HCT116 (cell line): ENCODE data around the gene PKIB. TPM values are rescaled to one million over a fixed set of nuclear protein-coding genes. Genes with fewer than 3 reads are reported as not detected.

Source experiments
- ATAC-seq: fragments of 200-7000 bp; cut with Tn5 transposase; 2 replicates; pipeline ENCODE4 v1.9.1; 2020; ENCODE audit warnings: mild to moderate bottlenecking, moderate library complexity
- BruUV-seq: library from RNA; stranded (reverse); fragments of 400-500 nt; replicated peaks from 2 replicates; lab custom pipeline; 2021; lab: Mats Ljungman, UMichigan
- CTCF ChIA-PET: fragments of 300-600 bp; sonication (Branson Sonifier 250); formaldehyde crosslinking; loops from one replicate; lab custom pipeline; 2021; ENCODE audit warnings: antibody characterized with exemption; lab: Charles Lee
- POLR2A ChIA-PET: fragments of 300-600, 350-600 bp; sonication (Branson Sonifier 250); formaldehyde crosslinking; loops from one replicate; lab custom pipeline; 2021; ENCODE audit warnings: antibody characterized with exemption; lab: Charles Lee
- RAD21 ChIA-PET, 2 experiments: fragments of 300-600 bp; sonication (Branson Sonifier 250); formaldehyde crosslinking; loops; one replicate each; lab custom pipeline; 2023; ENCODE audit warnings: low total read pairs in 2 of 2; ENCODE audit not compliant: uncharacterized antibody in 2 of 2, unreplicated experiment in 2 of 2, low non-redundant PET in 1 of 2; lab: Charles Lee
- DNase-seq: peaks from one replicate; pipeline ENCODE4 v3.0.0-alpha.2; 2010; ENCODE audit warnings: low read depth, low spot score
- H2AFZ ChIP-seq: fragments of 200-600 bp; shearing (Covaris generic), sonication (generic); 2 replicates; pipeline ENCODE4 v1.6.1; 2017; ENCODE audit warnings: low read depth, mixed run types, mixed read lengths, antibody characterized with exemption, low read length; ENCODE audit not compliant: poor library complexity, severe bottlenecking
- H3K27ac ChIP-seq: 2 replicates; pipeline ENCODE4 v1.5.1; 2012; ENCODE audit warnings: low read depth, low read length
- H3K27me3 ChIP-seq: fragments of 200-600 bp; sonication (generic); 2 replicates; pipeline ENCODE4 v1.6.1; 2016; ENCODE audit warnings: mixed run types, low read length, mixed read lengths; ENCODE audit not compliant: insufficient read depth
- H3K36me3 ChIP-seq, 2 experiments: fragments of 200-500 bp in 1 of 2; fragments of 200-600 bp in 1 of 2; sonication (Bioruptor generic) in 1 of 2; sonication (generic) in 1 of 2; 2 replicates each; pipeline versions ENCODE4 v1.5.1 to v1.6.1; 2014 to 2016; ENCODE audit warnings: low read length in 2 of 2, inconsistent platforms in 1 of 2, mixed read lengths in 1 of 2, mixed run types in 1 of 2; ENCODE audit not compliant: insufficient read depth in 2 of 2, control insufficient read depth in 1 of 2
- H3K4me1 ChIP-seq, 2 experiments: fragments of 200-600 bp in 1 of 2; sonication (generic) in 1 of 2; 2 replicates each; pipeline versions ENCODE4 v1.5.1 to v1.6.1; 2012 to 2017; ENCODE audit warnings: low read length in 2 of 2, inconsistent platforms in 1 of 2, mild to moderate bottlenecking in 1 of 2, mixed read lengths in 1 of 2, mixed run types in 1 of 2, moderate library complexity in 1 of 2; ENCODE audit not compliant: insufficient read depth in 2 of 2, control insufficient read depth in 1 of 2
- H3K4me2 ChIP-seq: fragments of 200-600 bp; sonication (generic); 2 replicates; pipeline ENCODE4 v1.6.1; 2017; ENCODE audit warnings: mixed run types, low read length, mixed read lengths
- H3K4me3 ChIP-seq, 2 experiments: fragments of 200-600 bp in 1 of 2; sonication (generic) in 1 of 2; replicated peaks in 1 of 2; 2 replicates each; pipeline ENCODE4 v1.5.1; 2011 to 2016; ENCODE audit warnings: low read length in 2 of 2, control low read depth in 1 of 2, low read depth in 1 of 2, mild to moderate bottlenecking in 1 of 2, mixed read lengths in 1 of 2, mixed run types in 1 of 2
- H3K79me2 ChIP-seq: fragments of 200-600 bp; sonication (generic); 2 replicates; pipeline ENCODE4 v1.6.1; 2017; ENCODE audit warnings: mild to moderate bottlenecking, mixed run types, low read length, moderate library complexity, mixed read lengths; ENCODE audit not compliant: insufficient read depth
- H3K9ac ChIP-seq: fragments of 200-600 bp; sonication (generic); 2 replicates; pipeline ENCODE4 v1.6.1; 2016; ENCODE audit warnings: low read length, mixed read lengths
- H3K9me2 ChIP-seq: fragments of 200-600 bp; sonication (generic), shearing (Covaris generic); 2 replicates; pipeline ENCODE4 v1.6.1; 2017; ENCODE audit warnings: mixed run types, mild to moderate bottlenecking, moderate library complexity; ENCODE audit not compliant: insufficient read depth
- H3K9me3 ChIP-seq, 2 experiments: fragments of 200-500 bp in 1 of 2; fragments of 200-600 bp in 1 of 2; sonication (Bioruptor generic) in 1 of 2; sonication (generic) in 1 of 2; 2 replicates each; pipeline ENCODE4 v1.6.1; 2014 to 2017; ENCODE audit warnings: low read length in 2 of 2, mixed read lengths in 2 of 2, inconsistent platforms in 1 of 2, low read depth in 1 of 2, mild to moderate bottlenecking in 1 of 2, mixed run types in 1 of 2, moderate library complexity in 1 of 2; ENCODE audit not compliant: control insufficient read depth in 1 of 2, insufficient read depth in 1 of 2
- H4K20me1 ChIP-seq: fragments of 200-600 bp; sonication (generic), shearing (Covaris generic); 2 replicates; pipeline ENCODE4 v1.6.1; 2017; ENCODE audit warnings: mixed run types, mild to moderate bottlenecking, moderate library complexity; ENCODE audit not compliant: insufficient read depth
- EGR1 ChIP-seq: IDR thresholded peaks from 2 replicates; pipeline ENCODE4 v1.6.1; 2012; ENCODE audit warnings: low read depth
- ELF1 ChIP-seq: IDR thresholded peaks from 2 replicates; pipeline ENCODE4 v1.6.1; 2012; ENCODE audit warnings: low read depth, borderline replicate concordance
- EZH2phosphoT487 ChIP-seq: fragments of 200-600 bp; IDR thresholded peaks from 2 replicates; pipeline ENCODE4 v1.6.1; 2018; ENCODE audit warnings: antibody characterized with exemption, borderline replicate concordance
- FOSL1 ChIP-seq: IDR thresholded peaks from 2 replicates; pipeline ENCODE4 v1.6.1; 2012; ENCODE audit warnings: low read depth
- JUND ChIP-seq: IDR thresholded peaks from 2 replicates; pipeline ENCODE4 v1.6.1; 2012
- POLR2AphosphoS5 ChIP-seq: IDR thresholded peaks from 2 replicates; pipeline ENCODE4 v1.6.1; 2011; ENCODE audit warnings: mild to moderate bottlenecking, low read depth, low read length, moderate library complexity
- RAD21 ChIP-seq: IDR thresholded peaks from 2 replicates; pipeline ENCODE4 v1.6.1; 2012; ENCODE audit warnings: low read depth, mild to moderate bottlenecking
- SIN3A ChIP-seq: IDR thresholded peaks from 2 replicates; pipeline ENCODE4 v1.6.1; 2012; ENCODE audit warnings: low read depth
- TCF7L2 ChIP-seq: IDR thresholded peaks from 2 replicates; pipeline ENCODE4 v1.7.0; 2011; ENCODE audit warnings: borderline replicate concordance, inconsistent platforms; ENCODE audit not compliant: insufficient read depth, insufficient read length; ENCODE audit errors: extremely low read depth
- YY1 ChIP-seq: IDR thresholded peaks from 2 replicates; pipeline ENCODE4 v1.6.1; 2011; ENCODE audit warnings: low read length, low read depth, moderate library complexity, mild to moderate bottlenecking; ENCODE audit not compliant: insufficient replicate concordance; ENCODE audit errors: extremely low read depth
- ZFX ChIP-seq: fragments of 450-650 bp; IDR thresholded peaks from 2 replicates; pipeline ENCODE4 v1.6.1; 2017
- intact Hi-C: fragments of 100-400 bp; cut with micrococcal nuclease; formaldehyde crosslinking; loops from 2 replicates; pipeline ENCODE4 v1.10.0; 2022
- total RNA-seq: library from RNA; stranded (reverse); gene quantifications from one replicate; pipeline ENCODE4 v1.2.1, GENCODE V29; 2021; ENCODE audit not compliant: unreplicated experiment
- TF ChIP-seq, protein P1 (sequence below), 3 experiments: fragments of 200-600 bp in 1 of 3; sonication (generic) in 1 of 3; IDR thresholded peaks in 2 of 3; conservative IDR thresholded peaks in 1 of 3; 2 replicates each; pipeline ENCODE4 v1.5.1; 2012 to 2017; ENCODE audit warnings: low read depth in 2 of 3, low read length in 2 of 3, antibody characterized with exemption in 1 of 3, borderline replicate concordance in 1 of 3, control low read depth in 1 of 3, mild to moderate bottlenecking in 1 of 3, mixed read lengths in 1 of 3, mixed run types in 1 of 3, moderate library complexity in 1 of 3; ENCODE audit not compliant: insufficient read depth in 1 of 3
- TF ChIP-seq, protein P2 (sequence below): IDR thresholded peaks from 2 replicates; pipeline ENCODE4 v1.6.1; 2012
- TF ChIP-seq, protein P3 (sequence below): IDR thresholded peaks from 2 replicates; pipeline ENCODE4 v1.6.1; 2012; ENCODE audit warnings: low read depth

Gene PKIB
- total RNA-seq, 1 experiment from 2014 or later = 24.0 TPM

DNA sequence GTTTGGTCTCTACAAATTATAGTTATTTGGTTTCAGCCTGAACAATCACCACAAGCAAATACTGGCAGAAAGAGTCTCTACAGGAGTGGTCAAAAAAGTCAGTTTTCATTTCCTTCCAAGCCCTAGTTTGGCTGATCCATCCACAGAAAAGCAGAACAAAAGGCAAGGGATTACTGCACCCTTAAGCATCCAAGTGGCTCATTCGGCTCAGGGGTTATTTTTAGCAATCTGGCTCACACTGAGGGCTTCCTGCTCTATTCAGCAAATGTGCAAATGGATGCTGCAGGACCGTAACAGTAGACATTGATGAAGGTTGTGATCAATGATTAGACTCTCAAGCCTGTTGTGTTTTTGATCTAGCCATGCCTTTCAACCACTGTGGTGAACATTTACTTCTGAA lies 107.1 kb downstream of the PKIB start:
- TF ChIP-seq, protein P1, sequence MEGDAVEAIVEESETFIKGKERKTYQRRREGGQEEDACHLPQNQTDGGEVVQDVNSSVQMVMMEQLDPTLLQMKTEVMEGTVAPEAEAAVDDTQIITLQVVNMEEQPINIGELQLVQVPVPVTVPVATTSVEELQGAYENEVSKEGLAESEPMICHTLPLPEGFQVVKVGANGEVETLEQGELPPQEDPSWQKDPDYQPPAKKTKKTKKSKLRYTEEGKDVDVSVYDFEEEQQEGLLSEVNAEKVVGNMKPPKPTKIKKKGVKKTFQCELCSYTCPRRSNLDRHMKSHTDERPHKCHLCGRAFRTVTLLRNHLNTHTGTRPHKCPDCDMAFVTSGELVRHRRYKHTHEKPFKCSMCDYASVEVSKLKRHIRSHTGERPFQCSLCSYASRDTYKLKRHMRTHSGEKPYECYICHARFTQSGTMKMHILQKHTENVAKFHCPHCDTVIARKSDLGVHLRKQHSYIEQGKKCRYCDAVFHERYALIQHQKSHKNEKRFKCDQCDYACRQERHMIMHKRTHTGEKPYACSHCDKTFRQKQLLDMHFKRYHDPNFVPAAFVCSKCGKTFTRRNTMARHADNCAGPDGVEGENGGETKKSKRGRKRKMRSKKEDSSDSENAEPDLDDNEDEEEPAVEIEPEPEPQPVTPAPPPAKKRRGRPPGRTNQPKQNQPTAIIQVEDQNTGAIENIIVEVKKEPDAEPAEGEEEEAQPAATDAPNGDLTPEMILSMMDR (IDR thresholded peaks at IDR 0.05 in 2 of 3, conservative IDR thresholded peaks at IDR 0.05 in 1 of 3; ENCODE audit: borderline replicate concordance in 1 of 3, insufficient read depth in 1 of 3, low read depth in 2 of 3, low read length in 2 of 3) = no peak
- no peak for TF ChIP-seq EZH2phosphoT487
- no peak for TF ChIP-seq POLR2AphosphoS5
- TF ChIP-seq EGR1 = no peak
- no peak for TF ChIP-seq RAD21
- TF ChIP-seq, protein P2, sequence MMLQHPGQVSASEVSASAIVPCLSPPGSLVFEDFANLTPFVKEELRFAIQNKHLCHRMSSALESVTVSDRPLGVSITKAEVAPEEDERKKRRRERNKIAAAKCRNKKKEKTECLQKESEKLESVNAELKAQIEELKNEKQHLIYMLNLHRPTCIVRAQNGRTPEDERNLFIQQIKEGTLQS = no peak
- H3K4me2 ChIP-seq = no peak overlapping the region
- H3K4me1 ChIP-seq = peaks cover 8 to 11% of the 10 kb centered on the region in 2 experiments; a peak in 2 of 4 replicates
- POLR2A ChIA-PET = no interaction called here
- H4K20me1 ChIP-seq = no peaks in the 10 kb centered on the region
- no peaks in the 10 kb centered on the region for H3K9me2 ChIP-seq
- H2AFZ ChIP-seq = no peak overlapping the region
- RAD21 ChIA-PET = no interaction called here
- H3K36me3 ChIP-seq = no peaks in the 10 kb centered on the region
- CTCF ChIA-PET = interaction anchor here (1.2 to 1.6 kb wide), 2 partner anchors 10 to 13 kb away, joined by 3 to 4 read pairs; no protein-coding TSS in a partner anchor
- no peaks in the 10 kb centered on the region for H3K9me3 ChIP-seq
- DNase-seq (no peak), ATAC-seq (no peak)
- intact Hi-C loops = no loop called here
- no peak overlapping the region for H3K9ac ChIP-seq
- no peaks in the 10 kb centered on the region for H3K79me2 ChIP-seq
- no peaks in the 10 kb centered on the region for H3K27me3 ChIP-seq
- no peak overlapping the region for H3K27ac ChIP-seq
- BruUV-seq = no TSS peak
- no peak overlapping the region for H3K4me3 ChIP-seq

DNA sequence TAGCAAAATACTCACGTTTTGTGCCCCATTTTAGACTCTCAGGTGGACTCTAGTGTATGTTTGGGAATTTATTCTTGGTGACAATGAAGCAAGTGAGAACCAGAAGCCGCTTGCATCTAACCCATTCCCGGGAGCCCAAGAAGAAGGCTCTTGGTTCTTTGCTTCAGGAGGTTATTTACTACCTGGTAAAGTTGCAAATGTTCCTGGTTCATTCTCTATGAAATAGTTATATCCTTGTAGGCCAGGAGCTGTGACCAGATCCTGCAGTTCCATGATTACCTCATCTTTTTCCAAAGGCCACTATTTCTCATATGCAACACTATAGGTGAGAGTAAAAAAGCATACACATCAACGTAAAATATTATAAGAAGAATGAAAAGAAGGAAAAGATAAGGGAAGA lies 108.4 kb downstream of the PKIB start:
- ATAC-seq = no peak
- Histone ChIP-seq H3K4me1 (peaks cover 0 to 2% of the 10 kb centered on the region in 2 experiments; a peak in 1 of 4 replicates), H3K4me2 (no peak overlapping the region), H3K79me2 (no peaks in the 10 kb centered on the region), H3K36me3 (no peaks in the 10 kb centered on the region), H3K9ac (no peak overlapping the region), H2AFZ (no peak overlapping the region), H3K9me2 (no peaks in the 10 kb centered on the region), H3K27ac (no peak overlapping the region), H3K9me3 (no peaks in the 10 kb centered on the region), H3K27me3 (no peaks in the 10 kb centered on the region), H3K4me3 (no peak overlapping the region), H4K20me1 (no peaks in the 10 kb centered on the region)
- ChIA-PET POLR2A (no interaction called here), RAD21 (no interaction called here), CTCF (no interaction called here)
- TF ChIP-seq YY1 = no peak
- TF ChIP-seq, protein P3, sequence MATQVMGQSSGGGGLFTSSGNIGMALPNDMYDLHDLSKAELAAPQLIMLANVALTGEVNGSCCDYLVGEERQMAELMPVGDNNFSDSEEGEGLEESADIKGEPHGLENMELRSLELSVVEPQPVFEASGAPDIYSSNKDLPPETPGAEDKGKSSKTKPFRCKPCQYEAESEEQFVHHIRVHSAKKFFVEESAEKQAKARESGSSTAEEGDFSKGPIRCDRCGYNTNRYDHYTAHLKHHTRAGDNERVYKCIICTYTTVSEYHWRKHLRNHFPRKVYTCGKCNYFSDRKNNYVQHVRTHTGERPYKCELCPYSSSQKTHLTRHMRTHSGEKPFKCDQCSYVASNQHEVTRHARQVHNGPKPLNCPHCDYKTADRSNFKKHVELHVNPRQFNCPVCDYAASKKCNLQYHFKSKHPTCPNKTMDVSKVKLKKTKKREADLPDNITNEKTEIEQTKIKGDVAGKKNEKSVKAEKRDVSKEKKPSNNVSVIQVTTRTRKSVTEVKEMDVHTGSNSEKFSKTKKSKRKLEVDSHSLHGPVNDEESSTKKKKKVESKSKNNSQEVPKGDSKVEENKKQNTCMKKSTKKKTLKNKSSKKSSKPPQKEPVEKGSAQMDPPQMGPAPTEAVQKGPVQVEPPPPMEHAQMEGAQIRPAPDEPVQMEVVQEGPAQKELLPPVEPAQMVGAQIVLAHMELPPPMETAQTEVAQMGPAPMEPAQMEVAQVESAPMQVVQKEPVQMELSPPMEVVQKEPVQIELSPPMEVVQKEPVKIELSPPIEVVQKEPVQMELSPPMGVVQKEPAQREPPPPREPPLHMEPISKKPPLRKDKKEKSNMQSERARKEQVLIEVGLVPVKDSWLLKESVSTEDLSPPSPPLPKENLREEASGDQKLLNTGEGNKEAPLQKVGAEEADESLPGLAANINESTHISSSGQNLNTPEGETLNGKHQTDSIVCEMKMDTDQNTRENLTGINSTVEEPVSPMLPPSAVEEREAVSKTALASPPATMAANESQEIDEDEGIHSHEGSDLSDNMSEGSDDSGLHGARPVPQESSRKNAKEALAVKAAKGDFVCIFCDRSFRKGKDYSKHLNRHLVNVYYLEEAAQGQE = no peak
- TF ChIP-seq JUND = no peak
- TF ChIP-seq FOSL1 = no peak
- no peak for TF ChIP-seq RAD21
- TF ChIP-seq TCF7L2 = no peak
- TF ChIP-seq ZFX = no peak
- TF ChIP-seq ELF1 = no peak
- TF ChIP-seq SIN3A = no peak
- no peak for TF ChIP-seq POLR2AphosphoS5
- BruUV-seq = no TSS peak
- intact Hi-C loops = no loop called here
- DNase-seq = no peak
